Esophagus squamous epithelium (tissue), 4 donors: ENCODE results near the gene SYT2.

Experiments used
- CTCF ChIP-seq, 6 experiments: fragments of 450-650 bp in 4 of 6; fragments of 200-600 bp in 2 of 6; sonication (generic) in 2 of 6; IDR thresholded peaks; one replicate each; pipeline ENCODE4 v1.5.1; 2016 to 2019; ENCODE audit warnings: antibody characterized with exemption in 6 of 6, mild to moderate bottlenecking in 4 of 6, moderate library complexity in 4 of 6
- POLR2A ChIP-seq, 4 donors: fragments of 450-650 bp; IDR thresholded peaks; one replicate each; pipeline ENCODE4 v1.6.1; 2017; ENCODE audit warnings: antibody characterized with exemption in 4 of 4, mild to moderate bottlenecking in 4 of 4, moderate library complexity in 3 of 4

- TF ChIP-seq CTCF (IDR thresholded peaks at IDR 0.05) (no peak), POLR2A (IDR thresholded peaks at IDR 0.05) (no peak)
These were observed 147.7 kb downstream of the SYT2 start for GRCh38 chr1:202562444-202563060.
